HCT116 (cell line): ENCODE data around the gene CDKN2A. TPM values are rescaled to one million over a fixed set of nuclear protein-coding genes. Genes with fewer than 3 reads are reported as not detected.

Experiments used
- ATAC-seq: fragments of 200-7000 bp; cut with Tn5 transposase; 2 replicates; pipeline ENCODE4 v1.9.1; 2020; ENCODE audit warnings: mild to moderate bottlenecking, moderate library complexity
- BruUV-seq: library from RNA; stranded (reverse); fragments of 400-500 nt; replicated peaks from 2 replicates; lab custom pipeline; 2021; lab: Mats Ljungman, UMichigan
- CTCF ChIA-PET: fragments of 300-600 bp; sonication (Branson Sonifier 250); formaldehyde crosslinking; loops from one replicate; lab custom pipeline; 2021; ENCODE audit warnings: antibody characterized with exemption; lab: Charles Lee
- POLR2A ChIA-PET: fragments of 300-600, 350-600 bp; sonication (Branson Sonifier 250); formaldehyde crosslinking; loops from one replicate; lab custom pipeline; 2021; ENCODE audit warnings: antibody characterized with exemption; lab: Charles Lee
- RAD21 ChIA-PET, 2 experiments: fragments of 300-600 bp; sonication (Branson Sonifier 250); formaldehyde crosslinking; loops; one replicate each; lab custom pipeline; 2023; ENCODE audit warnings: low total read pairs in 2 of 2; ENCODE audit not compliant: uncharacterized antibody in 2 of 2, unreplicated experiment in 2 of 2, low non-redundant PET in 1 of 2; lab: Charles Lee
- DNase-seq: peaks from one replicate; pipeline ENCODE4 v3.0.0-alpha.2; 2010; ENCODE audit warnings: low read depth, low spot score
- H2AFZ ChIP-seq: fragments of 200-600 bp; shearing (Covaris generic), sonication (generic); 2 replicates; pipeline ENCODE4 v1.6.1; 2017; ENCODE audit warnings: low read depth, mixed run types, mixed read lengths, antibody characterized with exemption, low read length; ENCODE audit not compliant: poor library complexity, severe bottlenecking
- H3K27ac ChIP-seq: 2 replicates; pipeline ENCODE4 v1.5.1; 2012; ENCODE audit warnings: low read depth, low read length
- H3K27me3 ChIP-seq: fragments of 200-600 bp; sonication (generic); 2 replicates; pipeline ENCODE4 v1.6.1; 2016; ENCODE audit warnings: mixed run types, low read length, mixed read lengths; ENCODE audit not compliant: insufficient read depth
- H3K36me3 ChIP-seq, 2 experiments: fragments of 200-500 bp in 1 of 2; fragments of 200-600 bp in 1 of 2; sonication (Bioruptor generic) in 1 of 2; sonication (generic) in 1 of 2; 2 replicates each; pipeline versions ENCODE4 v1.5.1 to v1.6.1; 2014 to 2016; ENCODE audit warnings: low read length in 2 of 2, inconsistent platforms in 1 of 2, mixed read lengths in 1 of 2, mixed run types in 1 of 2; ENCODE audit not compliant: insufficient read depth in 2 of 2, control insufficient read depth in 1 of 2
- H3K4me1 ChIP-seq, 2 experiments: fragments of 200-600 bp in 1 of 2; sonication (generic) in 1 of 2; 2 replicates each; pipeline versions ENCODE4 v1.5.1 to v1.6.1; 2012 to 2017; ENCODE audit warnings: low read length in 2 of 2, inconsistent platforms in 1 of 2, mild to moderate bottlenecking in 1 of 2, mixed read lengths in 1 of 2, mixed run types in 1 of 2, moderate library complexity in 1 of 2; ENCODE audit not compliant: insufficient read depth in 2 of 2, control insufficient read depth in 1 of 2
- H3K4me2 ChIP-seq: fragments of 200-600 bp; sonication (generic); 2 replicates; pipeline ENCODE4 v1.6.1; 2017; ENCODE audit warnings: mixed run types, low read length, mixed read lengths
- H3K4me3 ChIP-seq, 2 experiments: fragments of 200-600 bp in 1 of 2; sonication (generic) in 1 of 2; replicated peaks in 1 of 2; 2 replicates each; pipeline ENCODE4 v1.5.1; 2011 to 2016; ENCODE audit warnings: low read length in 2 of 2, control low read depth in 1 of 2, low read depth in 1 of 2, mild to moderate bottlenecking in 1 of 2, mixed read lengths in 1 of 2, mixed run types in 1 of 2
- H3K79me2 ChIP-seq: fragments of 200-600 bp; sonication (generic); 2 replicates; pipeline ENCODE4 v1.6.1; 2017; ENCODE audit warnings: mild to moderate bottlenecking, mixed run types, low read length, moderate library complexity, mixed read lengths; ENCODE audit not compliant: insufficient read depth
- H3K9ac ChIP-seq: fragments of 200-600 bp; sonication (generic); 2 replicates; pipeline ENCODE4 v1.6.1; 2016; ENCODE audit warnings: low read length, mixed read lengths
- H3K9me2 ChIP-seq: fragments of 200-600 bp; sonication (generic), shearing (Covaris generic); 2 replicates; pipeline ENCODE4 v1.6.1; 2017; ENCODE audit warnings: mixed run types, mild to moderate bottlenecking, moderate library complexity; ENCODE audit not compliant: insufficient read depth
- H3K9me3 ChIP-seq, 2 experiments: fragments of 200-500 bp in 1 of 2; fragments of 200-600 bp in 1 of 2; sonication (Bioruptor generic) in 1 of 2; sonication (generic) in 1 of 2; 2 replicates each; pipeline ENCODE4 v1.6.1; 2014 to 2017; ENCODE audit warnings: low read length in 2 of 2, mixed read lengths in 2 of 2, inconsistent platforms in 1 of 2, low read depth in 1 of 2, mild to moderate bottlenecking in 1 of 2, mixed run types in 1 of 2, moderate library complexity in 1 of 2; ENCODE audit not compliant: control insufficient read depth in 1 of 2, insufficient read depth in 1 of 2
- H4K20me1 ChIP-seq: fragments of 200-600 bp; sonication (generic), shearing (Covaris generic); 2 replicates; pipeline ENCODE4 v1.6.1; 2017; ENCODE audit warnings: mixed run types, mild to moderate bottlenecking, moderate library complexity; ENCODE audit not compliant: insufficient read depth
- CEBPB ChIP-seq: IDR thresholded peaks from 2 replicates; pipeline ENCODE4 v1.6.1; 2012; ENCODE audit warnings: low read depth
- EGR1 ChIP-seq: IDR thresholded peaks from 2 replicates; pipeline ENCODE4 v1.6.1; 2012; ENCODE audit warnings: low read depth
- ELF1 ChIP-seq: IDR thresholded peaks from 2 replicates; pipeline ENCODE4 v1.6.1; 2012; ENCODE audit warnings: low read depth, borderline replicate concordance
- EZH2 ChIP-seq: fragments of 200-600 bp; sonication (generic); IDR thresholded peaks from 2 replicates; pipeline ENCODE4 v1.6.1; 2017; ENCODE audit warnings: antibody characterized with exemption, mixed run types
- EZH2phosphoT487 ChIP-seq: fragments of 200-600 bp; IDR thresholded peaks from 2 replicates; pipeline ENCODE4 v1.6.1; 2018; ENCODE audit warnings: antibody characterized with exemption, borderline replicate concordance
- FOSL1 ChIP-seq: IDR thresholded peaks from 2 replicates; pipeline ENCODE4 v1.6.1; 2012; ENCODE audit warnings: low read depth
- JUND ChIP-seq: IDR thresholded peaks from 2 replicates; pipeline ENCODE4 v1.6.1; 2012
- MAX ChIP-seq: IDR thresholded peaks from 2 replicates; pipeline ENCODE4 v1.6.1; 2012
- POLR2A ChIP-seq: IDR thresholded peaks from 2 replicates; pipeline ENCODE4 v1.7.0; 2011; ENCODE audit warnings: borderline replicate concordance; ENCODE audit not compliant: insufficient read depth, insufficient read length; ENCODE audit errors: extremely low read depth
- POLR2AphosphoS5 ChIP-seq: IDR thresholded peaks from 2 replicates; pipeline ENCODE4 v1.6.1; 2011; ENCODE audit warnings: mild to moderate bottlenecking, low read depth, low read length, moderate library complexity
- RAD21 ChIP-seq: IDR thresholded peaks from 2 replicates; pipeline ENCODE4 v1.6.1; 2012; ENCODE audit warnings: low read depth, mild to moderate bottlenecking
- REST ChIP-seq: IDR thresholded peaks from 2 replicates; pipeline ENCODE4 v1.6.1; 2012; ENCODE audit warnings: low read depth
- SIN3A ChIP-seq: IDR thresholded peaks from 2 replicates; pipeline ENCODE4 v1.6.1; 2012; ENCODE audit warnings: low read depth
- SP1 ChIP-seq: IDR thresholded peaks from 2 replicates; pipeline ENCODE4 v1.6.1; 2012; ENCODE audit warnings: low read depth
- SRF ChIP-seq: IDR thresholded peaks from 2 replicates; pipeline ENCODE4 v1.6.1; 2012; ENCODE audit warnings: low read depth
- TCF7L2 ChIP-seq: IDR thresholded peaks from 2 replicates; pipeline ENCODE4 v1.7.0; 2011; ENCODE audit warnings: borderline replicate concordance, inconsistent platforms; ENCODE audit not compliant: insufficient read depth, insufficient read length; ENCODE audit errors: extremely low read depth
- YY1 ChIP-seq: IDR thresholded peaks from 2 replicates; pipeline ENCODE4 v1.6.1; 2011; ENCODE audit warnings: low read length, low read depth, moderate library complexity, mild to moderate bottlenecking; ENCODE audit not compliant: insufficient replicate concordance; ENCODE audit errors: extremely low read depth
- intact Hi-C: fragments of 100-400 bp; cut with micrococcal nuclease; formaldehyde crosslinking; loops from 2 replicates; pipeline ENCODE4 v1.10.0; 2022
- total RNA-seq: library from RNA; stranded (reverse); gene quantifications from one replicate; pipeline ENCODE4 v1.2.1, GENCODE V29; 2021; ENCODE audit not compliant: unreplicated experiment
- TF ChIP-seq, protein P1 (sequence below): IDR thresholded peaks from 2 replicates; pipeline ENCODE4 v1.6.1; 2012
- TF ChIP-seq, protein P2 (sequence below): IDR thresholded peaks from 2 replicates; pipeline ENCODE4 v1.6.1; 2011; ENCODE audit warnings: mild to moderate bottlenecking, low read length, moderate library complexity; ENCODE audit not compliant: insufficient replicate concordance; ENCODE audit errors: extremely low read depth

CDKN2A gene
- total RNA-seq, 1 experiment from 2014 or later = 89.7 TPM

DNA sequence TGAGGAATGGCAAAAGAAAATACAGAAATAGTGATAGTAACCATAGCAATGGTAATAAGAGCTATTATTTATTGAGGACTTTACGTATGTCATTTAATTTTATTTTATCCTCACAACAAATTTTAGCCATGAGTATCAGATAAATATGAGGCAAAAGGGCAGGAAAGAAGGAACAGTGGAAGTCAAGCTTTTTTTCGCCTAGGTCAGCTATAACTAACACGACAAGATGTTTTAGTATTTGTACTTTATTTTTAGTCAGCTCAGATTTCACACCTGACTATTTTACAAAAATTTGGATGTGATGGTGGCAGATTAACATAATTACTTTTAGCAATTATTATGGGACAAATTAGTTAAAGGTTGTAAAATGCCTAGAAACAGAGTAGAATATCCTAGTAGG, 49.7 kb upstream of the CDKN2A start:
- Histone ChIP-seq H3K9ac (no peak overlapping the region), H3K9me3 (no peaks in the 10 kb centered on the region), H3K27ac (no peak overlapping the region), H3K27me3 (no peaks in the 10 kb centered on the region), H4K20me1 (no peaks in the 10 kb centered on the region), H3K4me2 (no peak overlapping the region), H3K9me2 (no peaks in the 10 kb centered on the region), H3K36me3 (no peaks in the 10 kb centered on the region), H3K4me1 (peaks cover 11 to 13% of the 10 kb centered on the region in 2 experiments), H3K79me2 (no peaks in the 10 kb centered on the region), H3K4me3 (no peak overlapping the region), H2AFZ (no peak overlapping the region)
- ChIA-PET RAD21 (no interaction called here), POLR2A (no interaction called here), CTCF (no interaction called here)
- ATAC-seq = no peak
- DNase-seq = no peak
- BruUV-seq = no TSS peak
- intact Hi-C loops = loop anchor here (5.0 kb wide), 1 partner anchor 37 kb away; the partner anchor contains the start of gene CDKN2B
- TF ChIP-seq SIN3A (no peak), EGR1 (no peak), EZH2 (no peak), POLR2AphosphoS5 (no peak), TCF7L2 (no peak), SP1 (no peak), JUND (no peak), MAX (no peak), ELF1 (no peak), YY1 (no peak), SRF (no peak), FOSL1 (no peak), POLR2A (no peak), REST (no peak), EZH2phosphoT487 (no peak), RAD21 (no peak), CEBPB (no peak)
- TF ChIP-seq, protein P1, sequence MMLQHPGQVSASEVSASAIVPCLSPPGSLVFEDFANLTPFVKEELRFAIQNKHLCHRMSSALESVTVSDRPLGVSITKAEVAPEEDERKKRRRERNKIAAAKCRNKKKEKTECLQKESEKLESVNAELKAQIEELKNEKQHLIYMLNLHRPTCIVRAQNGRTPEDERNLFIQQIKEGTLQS = no peak
- TF ChIP-seq, protein P2, sequence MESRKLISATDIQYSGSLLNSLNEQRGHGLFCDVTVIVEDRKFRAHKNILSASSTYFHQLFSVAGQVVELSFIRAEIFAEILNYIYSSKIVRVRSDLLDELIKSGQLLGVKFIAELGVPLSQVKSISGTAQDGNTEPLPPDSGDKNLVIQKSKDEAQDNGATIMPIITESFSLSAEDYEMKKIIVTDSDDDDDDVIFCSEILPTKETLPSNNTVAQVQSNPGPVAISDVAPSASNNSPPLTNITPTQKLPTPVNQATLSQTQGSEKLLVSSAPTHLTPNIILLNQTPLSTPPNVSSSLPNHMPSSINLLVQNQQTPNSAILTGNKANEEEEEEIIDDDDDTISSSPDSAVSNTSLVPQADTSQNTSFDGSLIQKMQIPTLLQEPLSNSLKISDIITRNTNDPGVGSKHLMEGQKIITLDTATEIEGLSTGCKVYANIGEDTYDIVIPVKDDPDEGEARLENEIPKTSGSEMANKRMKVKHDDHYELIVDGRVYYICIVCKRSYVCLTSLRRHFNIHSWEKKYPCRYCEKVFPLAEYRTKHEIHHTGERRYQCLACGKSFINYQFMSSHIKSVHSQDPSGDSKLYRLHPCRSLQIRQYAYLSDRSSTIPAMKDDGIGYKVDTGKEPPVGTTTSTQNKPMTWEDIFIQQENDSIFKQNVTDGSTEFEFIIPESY = no peak
